GM21529 (cell line): ENCODE measurements around the gene PSMB10.
"Not testable (repeated sequence)": the region's sequence is repeated elsewhere in the genome, so short reads cannot be mapped to it uniquely, and the experiment has no call there.

ENCODE experiments used
- ATAC-seq: cut with Tn5 transposase; IDR thresholded peaks from one replicate; pipeline ENCODE4 v1.9.1; 2021; ENCODE audit not compliant: unreplicated experiment

Gene PSMB10

GRCh38 chr16:67942510-67943255 lies 6.0 kb upstream of the PSMB10 start:
- ATAC-seq, result no peak

- ATAC-seq, result no peak
These were observed 5.5 kb upstream of the PSMB10 start for GRCh38 chr16:67942200-67942509.

- no peak for ATAC-seq
These were observed 5.0 kb upstream of the PSMB10 start for GRCh38 chr16:67941469-67942199.

DNA sequence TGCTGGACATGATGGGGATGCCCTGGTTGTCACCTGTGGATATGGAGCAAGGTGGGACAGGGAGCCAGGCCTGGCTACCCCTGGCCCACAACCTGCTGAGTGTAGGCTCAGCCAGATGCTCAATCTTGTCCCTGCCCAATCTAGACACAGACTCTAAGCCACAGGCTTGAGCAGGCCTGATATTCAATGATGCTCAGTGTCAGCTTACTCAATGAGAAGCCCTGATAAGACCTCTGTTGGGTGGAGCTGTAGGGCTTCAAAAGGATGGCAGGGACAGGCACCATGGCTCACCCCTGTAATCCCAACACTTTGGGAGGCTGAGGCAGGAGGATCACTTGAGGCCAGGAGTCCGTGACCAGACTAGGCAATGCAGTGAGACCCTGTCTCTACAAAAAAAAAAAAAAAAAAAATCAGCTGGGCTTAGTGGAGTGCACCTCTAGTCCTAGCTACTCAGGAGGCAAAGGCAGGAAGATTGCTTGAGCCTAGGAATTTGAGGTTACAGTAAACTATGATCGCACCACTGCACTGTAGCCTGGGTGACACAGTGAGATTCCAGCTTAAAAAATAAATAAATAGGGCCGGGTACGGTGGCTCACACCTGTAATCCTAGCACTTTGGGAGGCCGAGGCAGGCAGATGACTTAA lies 3.9 kb upstream of the PSMB10 start:
- ATAC-seq, result no peak

DNA sequence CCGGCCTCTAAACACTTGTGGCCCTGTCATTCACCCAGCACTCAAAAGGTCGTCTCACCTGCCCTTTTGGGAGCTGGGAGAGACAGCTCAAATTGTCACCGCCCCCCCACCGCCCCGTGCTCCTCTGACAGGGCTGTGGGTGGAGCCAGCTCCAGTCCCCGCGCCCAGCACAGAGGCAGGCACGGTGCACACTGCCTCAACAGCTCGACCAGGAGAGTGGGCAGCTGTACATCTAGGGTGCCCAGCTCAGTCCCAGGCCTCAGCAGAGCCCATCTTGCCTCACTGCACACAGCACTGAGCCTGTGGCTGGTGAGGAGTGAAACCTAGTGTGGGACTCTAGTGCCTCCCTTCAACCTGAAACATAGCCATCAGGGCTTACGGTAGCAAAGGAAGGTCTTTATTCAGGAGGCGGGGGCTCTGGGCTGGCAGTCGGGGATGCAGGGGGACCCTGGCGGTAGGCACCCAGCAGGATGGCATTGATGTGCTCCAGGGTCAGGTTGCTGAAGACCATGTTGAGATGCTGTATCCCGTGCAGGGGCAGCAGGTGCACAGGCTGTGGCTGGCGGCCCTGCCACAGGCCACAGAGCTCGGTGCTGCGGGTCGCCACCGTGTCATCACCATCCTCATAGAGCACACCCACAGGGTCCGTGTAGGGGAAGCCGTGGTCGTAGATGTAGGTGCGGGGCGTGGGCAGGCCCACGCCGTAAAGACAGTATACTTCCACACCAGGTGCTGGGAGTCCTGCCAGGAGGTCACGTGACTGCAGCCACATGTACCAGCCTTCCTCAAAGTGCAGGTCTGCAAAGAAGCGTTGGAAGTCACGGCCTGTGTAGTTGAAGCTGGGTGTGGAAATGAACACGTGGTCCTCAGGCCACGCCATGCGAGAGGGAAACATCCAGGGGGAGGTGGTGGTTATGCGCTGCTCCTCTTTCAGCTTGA lies 3.1 kb upstream of the PSMB10 start:
- ATAC-seq, result no peak

DNA sequence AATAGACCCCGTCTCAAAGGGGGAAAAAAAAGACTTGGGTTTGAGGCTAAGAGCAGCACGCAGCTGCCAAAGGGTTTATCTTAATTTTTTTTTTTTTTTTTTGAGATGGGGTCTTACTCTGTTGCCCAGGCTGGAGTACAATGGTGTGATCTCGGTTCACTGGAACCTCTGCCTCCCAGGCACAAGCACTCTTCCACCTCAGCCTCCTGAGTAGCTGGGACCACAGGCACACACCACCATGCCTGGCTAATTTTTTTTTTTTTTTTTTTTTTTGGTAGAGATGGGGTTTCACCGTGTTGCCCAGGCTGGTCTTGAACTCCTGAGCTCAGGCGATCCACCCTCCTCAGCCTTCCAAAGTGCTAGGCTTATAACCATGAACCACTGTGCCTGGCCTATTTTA lies 1.1 kb upstream of the PSMB10 start:
- ATAC-seq, result not testable (repeated sequence)

DNA sequence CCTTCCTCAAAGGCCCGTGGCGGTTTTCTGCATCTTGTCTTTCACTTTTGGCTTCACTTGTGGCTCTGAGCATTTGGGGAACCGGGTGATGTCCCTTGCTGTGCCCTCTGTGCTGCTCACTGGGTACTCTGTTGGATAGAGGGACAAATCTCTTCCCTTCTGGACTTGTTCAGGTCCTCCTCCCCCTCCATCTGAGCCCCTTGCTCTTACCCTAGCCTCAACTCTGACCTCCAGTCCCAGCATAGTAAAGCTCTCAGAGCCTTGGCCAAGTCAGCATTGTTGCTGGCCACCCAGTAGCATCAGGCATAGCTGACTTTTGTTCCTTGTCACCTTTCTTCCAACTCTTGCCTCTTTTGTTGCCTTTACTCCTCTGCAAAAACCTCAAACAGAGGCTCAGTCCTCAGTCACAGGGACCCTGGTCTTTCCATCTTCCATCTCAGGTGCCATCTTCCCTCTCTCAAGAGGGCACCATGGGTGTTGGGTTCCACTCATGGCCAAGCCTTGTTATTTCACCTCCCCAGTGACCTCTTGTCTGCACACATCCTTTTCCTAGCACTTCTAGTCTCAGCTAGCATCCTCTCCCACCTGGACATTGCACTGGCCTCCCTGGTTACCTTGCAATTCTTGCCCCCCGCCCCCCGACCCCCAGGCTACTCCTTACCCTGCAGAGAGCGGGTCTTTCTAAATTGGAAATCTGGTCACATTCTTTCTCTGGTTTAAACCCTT lies 393 bp upstream of the PSMB10 start:
- ATAC-seq, result peak; percentile 48

GRCh38 chr16:67935402-67936123 lies 1.1 kb downstream of the PSMB10 start:
- ATAC-seq, result peak; percentile 91

DNA sequence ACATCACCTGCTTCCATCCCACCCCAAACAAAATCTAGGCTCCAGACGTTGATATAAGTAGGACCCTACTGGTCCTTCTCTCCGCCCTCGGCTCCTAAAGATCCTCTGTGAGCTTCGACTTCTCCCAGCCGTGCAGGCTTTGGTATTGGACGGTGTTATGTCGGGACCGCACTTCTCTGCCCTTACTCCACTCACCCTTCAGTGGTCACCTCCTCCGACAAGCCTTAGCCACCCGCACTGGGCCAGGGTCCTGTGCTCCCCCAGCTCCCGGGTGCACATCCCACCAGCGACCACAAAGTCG lies 1.6 kb downstream of the PSMB10 start:
- ATAC-seq, result no peak

GRCh38 chr16:67934306-67935100 lies 2.1 kb downstream of the PSMB10 start:
- no peak for ATAC-seq

- ATAC-seq, result no peak
These were observed 2.8 kb downstream of the PSMB10 start for GRCh38 chr16:67933805-67934204.

- no peak for ATAC-seq
These were observed 4.2 kb downstream of the PSMB10 start for GRCh38 chr16:67932462-67932840.

DNA sequence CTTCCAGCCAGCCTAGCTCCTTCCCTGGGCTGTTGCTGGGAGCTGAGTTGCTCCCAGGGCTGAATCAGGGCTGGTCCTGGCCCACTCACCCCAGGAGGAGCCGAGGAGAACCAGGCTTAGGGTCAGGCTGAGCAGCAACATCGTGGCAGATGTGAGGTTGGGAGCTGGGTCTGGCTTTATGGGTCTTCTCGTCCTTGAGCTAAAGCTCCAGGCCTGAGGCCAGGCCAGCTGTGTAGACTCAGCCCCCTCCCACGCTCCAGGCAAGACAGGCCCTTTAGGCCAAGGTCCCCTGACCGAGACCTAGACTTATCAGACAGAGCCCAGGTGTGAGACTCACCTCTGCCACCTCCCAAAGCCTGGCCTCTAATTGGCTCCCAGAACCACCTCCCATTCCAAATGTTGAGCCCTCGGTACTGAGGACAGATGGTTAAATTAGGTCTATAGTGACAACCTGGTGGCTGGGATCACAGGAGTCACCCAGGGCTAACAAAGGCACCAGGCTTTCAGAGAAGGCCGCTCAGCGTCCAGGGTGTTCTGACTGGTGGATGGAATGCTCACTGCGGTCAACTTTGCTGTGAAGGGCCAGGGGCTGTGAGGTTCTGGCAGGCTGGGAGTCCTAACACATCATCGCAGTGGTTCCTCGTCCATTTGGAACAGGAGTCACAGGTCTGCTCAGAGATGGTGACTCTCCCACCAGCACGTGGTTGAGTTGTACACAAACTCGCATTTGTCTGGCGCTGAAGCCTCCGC lies 4.8 kb downstream of the PSMB10 start, which contains the start of gene CTRL:
Gene CTRL (minus strand): TSS at position 151 of the 750 bp plus-strand sequence. CDS start 10 bp downstream, at position 141.
- ATAC-seq, result no peak

GRCh38 chr16:67930678-67931211 lies 5.9 kb downstream of the PSMB10 start:
- ATAC-seq, result no peak

GRCh38 chr16:67930191-67930590 lies 6.5 kb downstream of the PSMB10 start:
- ATAC-seq, result no peak

- no peak for ATAC-seq
These were observed 7.9 kb downstream of the PSMB10 start for GRCh38 chr16:67928561-67929364.

DNA sequence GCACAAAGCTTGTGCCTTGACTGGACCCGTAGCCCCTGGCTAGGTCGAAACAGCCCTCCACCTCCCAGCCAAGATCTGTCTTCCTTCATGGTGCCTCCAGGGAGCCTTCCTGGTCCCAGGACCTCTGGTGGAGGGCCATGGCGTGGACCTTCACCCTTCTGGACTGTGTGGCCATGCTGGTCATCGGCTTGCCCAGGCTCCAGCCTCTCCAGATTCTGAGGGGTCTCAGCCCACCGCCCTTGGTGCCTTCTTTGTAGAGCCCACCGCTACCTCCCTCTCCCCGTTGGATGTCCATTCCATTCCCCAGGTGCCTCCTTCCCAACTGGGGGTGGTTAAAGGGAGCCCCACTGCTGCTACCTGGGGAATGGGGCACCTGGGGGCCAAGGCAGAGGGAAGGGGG lies 8.5 kb downstream of the PSMB10 start:
- no peak for ATAC-seq
